Measurements from ENCODE around the gene SYT12. TPM values are rescaled to one million over a fixed set of nuclear protein-coding genes. Genes with fewer than 3 reads are reported as not detected.
"Not testable (repeated sequence)": the region's sequence is repeated elsewhere in the genome, so short reads cannot be mapped to it uniquely, and the experiment has no call there.

The SYT12 gene
- polyA plus RNA-seq, 3 donors = 0.16 to 0.23 (median 0.20) TPM

- not testable (repeated sequence) for DNase-seq (ENCODE audit: extremely low read depth in 1 of 11, low read depth in 9 of 11, low spot score in 4 of 11)
Observed at GRCh38 chr11:66988741-66989140, 34.2 kb upstream of the SYT12 start.

- not testable (repeated sequence) for DNase-seq (ENCODE audit: extremely low read depth in 1 of 11, low read depth in 9 of 11, low spot score in 4 of 11)
Observed at GRCh38 chr11:66989360-66989759, 33.6 kb upstream of the SYT12 start.

GRCh38 chr11:66992041-66992440 is 30.9 kb upstream of the SYT12 start:
- DNase-seq (ENCODE audit: extremely low read depth in 1 of 11, low read depth in 9 of 11, low spot score in 4 of 11) = no peak

- DNase-seq (ENCODE audit: extremely low read depth in 1 of 11, low read depth in 9 of 11, low spot score in 4 of 11) = no peak
Observed at GRCh38 chr11:66996609-66997273, 26.2 kb upstream of the SYT12 start.

GRCh38 chr11:66999555-66999954 is 23.4 kb upstream of the SYT12 start:
- no peak for DNase-seq (ENCODE audit: extremely low read depth in 1 of 11, low read depth in 9 of 11, low spot score in 4 of 11)

- DNase-seq (ENCODE audit: extremely low read depth in 1 of 11, low read depth in 9 of 11, low spot score in 4 of 11) = no peak
Observed at GRCh38 chr11:67001332-67001731, 21.6 kb upstream of the SYT12 start.

GRCh38 chr11:67002297-67002913 is 20.5 kb upstream of the SYT12 start:
- no peak for DNase-seq (ENCODE audit: extremely low read depth in 1 of 11, low read depth in 9 of 11, low spot score in 4 of 11)

GRCh38 chr11:67002921-67003411 is 20.0 kb upstream of the SYT12 start:
- DNase-seq (ENCODE audit: extremely low read depth in 1 of 11, low read depth in 9 of 11, low spot score in 4 of 11) = no peak

GRCh38 chr11:67005200-67005599 is 17.7 kb upstream of the SYT12 start:
- not testable (repeated sequence) for DNase-seq (ENCODE audit: extremely low read depth in 1 of 11, low read depth in 9 of 11, low spot score in 4 of 11)

GRCh38 chr11:67006029-67006884 is 16.7 kb upstream of the SYT12 start:
- no peak for DNase-seq (ENCODE audit: extremely low read depth in 1 of 11, low read depth in 9 of 11, low spot score in 4 of 11)

GRCh38 chr11:67007126-67007525 is 15.8 kb upstream of the SYT12 start:
- no peak for DNase-seq (ENCODE audit: extremely low read depth in 1 of 11, low read depth in 9 of 11, low spot score in 4 of 11)

- DNase-seq (ENCODE audit: extremely low read depth in 1 of 11, low read depth in 9 of 11, low spot score in 4 of 11) = no peak
Observed at GRCh38 chr11:67010296-67010905, 12.5 kb upstream of the SYT12 start.

- DNase-seq (ENCODE audit: extremely low read depth in 1 of 11, low read depth in 9 of 11, low spot score in 4 of 11) = no peak
Observed at GRCh38 chr11:67013511-67014045, 9.4 kb upstream of the SYT12 start.

- no peak for DNase-seq (ENCODE audit: extremely low read depth in 1 of 11, low read depth in 9 of 11, low spot score in 4 of 11)
Observed at GRCh38 chr11:67014343-67014742, 8.6 kb upstream of the SYT12 start.

- no peak for DNase-seq (ENCODE audit: extremely low read depth in 1 of 11, low read depth in 9 of 11, low spot score in 4 of 11)
Observed at GRCh38 chr11:67015048-67015447, 7.9 kb upstream of the SYT12 start.

GRCh38 chr11:67016550-67016949 is 6.4 kb upstream of the SYT12 start:
- DNase-seq (ENCODE audit: extremely low read depth in 1 of 11, low read depth in 9 of 11, low spot score in 4 of 11) = no peak

- no peak for DNase-seq (ENCODE audit: extremely low read depth in 1 of 11, low read depth in 9 of 11, low spot score in 4 of 11)
Observed at GRCh38 chr11:67020949-67021348, 2.0 kb upstream of the SYT12 start.

GRCh38 chr11:67022341-67022933 is 497 bp upstream of the SYT12 start:
- DNase-seq (ENCODE audit: extremely low read depth in 1 of 11, low read depth in 9 of 11, low spot score in 4 of 11) = no peak

- no peak for DNase-seq (ENCODE audit: extremely low read depth in 1 of 11, low read depth in 9 of 11, low spot score in 4 of 11)
Observed at GRCh38 chr11:67023957-67024353, 1.0 kb downstream of the SYT12 start.
